Suppressor macrophage (primary cell): ENCODE results near the gene KCTD21.
"Not testable (repeated sequence)": the region's sequence is repeated elsewhere in the genome, so short reads cannot be mapped to it uniquely, and the experiment has no call there.

Source experiments
- DNase-seq, 4 experiments: peaks; one replicate each; pipeline ENCODE4 v3.0.0-alpha.2; 2020 to 2022

The KCTD21 gene

GRCh38 chr11:78200553-78200952, 12.1 kb upstream of the KCTD21 start:
- no peak for DNase-seq

DNA sequence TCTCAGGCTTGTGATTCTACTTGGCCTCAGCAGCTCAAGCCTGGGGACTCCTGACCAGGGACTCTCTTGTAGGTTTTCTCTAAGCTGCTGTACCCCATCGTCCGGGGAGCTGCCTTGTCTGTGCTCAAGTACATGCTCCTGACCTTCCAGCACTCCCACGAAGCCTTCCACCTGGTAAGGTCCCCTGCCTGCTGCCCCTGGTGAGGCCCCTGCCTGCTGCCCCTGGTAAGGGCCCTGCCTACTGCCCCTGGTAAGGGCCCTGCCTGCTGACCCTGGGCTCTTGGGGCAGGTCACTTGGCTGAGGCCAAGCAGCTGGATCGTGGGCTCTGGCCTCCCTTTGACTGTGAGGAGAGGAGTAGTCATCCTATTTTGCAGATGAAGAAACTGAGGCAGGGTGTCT, 11.6 kb upstream of the KCTD21 start:
- no peak for DNase-seq

DNA sequence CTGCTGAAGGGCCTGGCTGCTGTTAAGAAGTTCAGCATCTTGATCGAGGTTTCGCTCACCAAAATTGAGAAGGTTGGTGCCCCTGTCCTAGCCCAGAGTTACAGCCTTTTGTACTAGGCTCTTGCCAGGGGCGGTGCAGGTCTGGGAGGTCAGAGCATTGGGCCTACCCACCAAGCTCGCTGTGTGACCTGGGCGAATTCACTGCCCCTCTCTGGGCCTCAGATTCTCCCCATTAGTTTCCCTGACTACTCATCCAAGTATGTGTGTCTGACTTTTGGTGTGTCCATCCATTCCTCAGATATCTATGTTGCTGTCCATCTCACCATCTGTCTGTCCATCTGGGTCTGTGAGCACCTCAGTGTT, 11.2 kb upstream of the KCTD21 start:
- no peak for DNase-seq

- no peak for DNase-seq
Observed at GRCh38 chr11:78199015-78199652, 10.7 kb upstream of the KCTD21 start.

- DNase-seq, result no peak
Observed at GRCh38 chr11:78197816-78198215, 9.4 kb upstream of the KCTD21 start.

GRCh38 chr11:78196661-78197091, 8.2 kb upstream of the KCTD21 start:
- DNase-seq, result no peak

DNA sequence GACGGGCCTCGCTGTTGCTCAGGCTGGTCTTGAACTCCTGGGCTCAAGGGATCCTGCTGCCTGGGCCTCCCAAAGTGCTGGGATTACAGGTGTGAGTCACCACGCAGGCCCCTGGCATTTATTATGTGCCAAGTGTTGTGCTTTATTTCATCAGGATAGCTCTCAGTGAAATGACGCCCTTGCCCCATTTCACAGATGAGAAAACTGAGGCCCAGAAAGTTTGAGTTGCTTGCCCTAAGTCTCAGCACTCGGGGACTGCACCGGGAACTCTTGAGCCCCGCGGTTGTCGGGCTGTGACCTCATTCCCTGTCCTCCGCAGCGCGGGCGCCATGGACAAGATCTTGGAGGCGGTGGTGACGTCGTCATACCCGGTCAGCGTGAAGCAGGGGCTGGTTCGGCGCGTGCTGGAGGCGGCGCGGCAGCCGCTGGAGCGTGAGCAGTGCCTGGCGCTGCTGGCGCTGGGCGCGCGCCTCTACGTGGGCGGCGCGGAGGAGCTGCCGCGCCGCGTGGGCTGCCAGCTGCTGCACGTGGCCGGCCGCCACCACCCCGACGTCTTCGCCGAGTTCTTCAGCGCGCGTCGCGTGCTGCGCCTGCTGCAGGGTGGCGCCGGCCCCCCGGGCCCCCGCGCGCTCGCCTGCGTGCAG, 7.6 kb upstream of the KCTD21 start:
- DNase-seq, result peak in 3 of 4 experiments; percentile 14 to 24 (median 17)

GRCh38 chr11:78194490-78194889, 6.1 kb upstream of the KCTD21 start:
- no peak for DNase-seq

DNA sequence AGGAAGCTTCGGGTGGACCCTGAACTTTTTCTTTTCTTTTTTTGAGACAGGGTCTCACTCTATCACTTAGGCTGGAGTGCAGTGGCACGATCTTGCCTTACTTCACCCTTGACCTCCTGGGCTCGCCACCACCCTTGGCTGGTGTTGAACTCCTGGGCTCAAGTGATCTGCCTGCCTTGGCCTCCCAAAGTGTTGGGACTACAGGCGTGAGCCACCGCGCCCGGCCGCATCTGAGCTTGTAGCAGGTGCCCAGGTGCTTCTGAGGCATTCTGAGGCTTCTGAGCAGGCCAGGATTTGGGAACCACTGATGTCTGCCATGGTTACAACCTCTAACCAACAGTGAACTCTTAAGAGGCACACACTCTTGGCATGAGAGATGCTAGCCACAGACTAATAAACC, 5.4 kb upstream of the KCTD21 start:
- no peak for DNase-seq

DNA sequence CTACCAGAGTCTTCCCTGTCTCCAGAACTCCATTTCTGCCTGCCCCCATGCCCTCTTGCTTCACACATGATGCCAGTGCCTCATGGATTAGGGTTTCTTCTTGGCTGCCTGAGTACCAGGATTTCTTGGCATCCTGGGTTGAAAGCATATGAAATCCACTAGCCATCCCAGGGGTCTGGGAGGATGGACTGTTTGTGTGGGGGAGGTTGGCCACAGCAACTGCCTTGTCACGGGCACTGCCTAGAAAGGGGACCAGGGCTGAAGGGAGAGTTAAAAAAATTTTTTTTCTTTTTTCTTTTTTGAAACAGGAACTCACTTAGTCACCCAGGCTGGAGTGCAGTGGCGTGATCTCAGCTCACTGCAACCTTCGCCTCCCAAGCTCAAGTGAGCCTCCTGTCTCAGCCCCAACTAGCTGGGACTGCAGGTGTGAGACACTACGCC, 4.5 kb upstream of the KCTD21 start:
- DNase-seq, result peak; percentile 32 to 67 (median 64)

DNA sequence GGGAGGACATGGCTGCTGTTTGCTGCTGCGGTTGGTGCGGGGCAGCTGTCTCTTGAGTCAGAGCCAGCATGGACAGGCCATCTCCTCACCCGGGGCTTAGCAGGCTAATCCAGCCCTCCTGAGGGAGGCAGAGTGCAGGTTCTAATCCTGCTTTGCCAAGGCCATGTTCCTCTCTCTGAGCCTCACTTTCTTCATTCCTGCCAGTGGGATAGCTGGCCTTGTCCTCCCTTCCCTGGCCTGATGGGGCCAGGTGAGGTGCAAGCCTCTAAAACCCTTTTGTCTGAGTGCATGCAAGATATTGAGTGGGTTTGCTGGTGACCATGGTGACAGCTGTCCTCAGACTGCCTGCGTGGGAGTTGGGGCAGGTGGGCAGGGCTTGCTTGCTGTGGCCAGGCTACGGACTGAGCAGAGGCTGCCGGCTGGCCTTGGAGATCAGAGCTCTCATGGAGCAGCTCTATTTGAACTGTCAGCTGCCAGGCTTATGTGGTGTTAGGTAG, 3.8 kb upstream of the KCTD21 start:
- DNase-seq, result peak; percentile 43 to 80 (median 64)

DNA sequence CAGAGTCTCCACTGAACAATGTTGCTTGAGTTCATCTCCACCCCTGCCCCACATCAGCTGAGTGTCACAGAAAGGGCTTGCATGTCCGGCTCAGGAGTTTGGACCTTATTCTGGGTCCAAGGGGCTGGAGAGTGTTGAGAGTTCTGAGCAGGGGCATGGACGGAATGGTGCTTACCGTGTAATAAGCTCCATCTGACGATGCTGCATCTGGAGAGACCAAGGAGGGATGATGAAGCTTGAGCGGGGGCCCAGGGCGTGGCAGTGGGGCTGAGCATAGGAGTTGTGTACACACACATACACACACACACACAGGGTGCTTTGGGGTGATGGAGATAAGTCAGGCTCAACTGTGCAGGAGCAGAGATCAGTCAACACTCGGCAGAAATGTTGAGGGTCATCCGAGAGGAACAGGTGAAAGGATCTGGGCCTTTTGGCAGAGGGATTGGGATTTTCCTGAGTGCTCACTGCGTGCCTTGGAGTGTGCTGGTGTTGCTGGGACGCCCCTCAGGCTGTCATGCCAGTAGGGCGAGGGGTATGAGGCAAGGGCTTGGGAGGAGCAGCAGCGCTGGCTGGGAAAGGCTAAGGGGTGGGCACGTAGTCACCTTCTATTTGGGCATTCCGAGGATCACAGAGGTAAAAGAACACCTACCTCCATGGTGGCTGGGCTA, 2.6 kb upstream of the KCTD21 start:
- no peak for DNase-seq

DNA sequence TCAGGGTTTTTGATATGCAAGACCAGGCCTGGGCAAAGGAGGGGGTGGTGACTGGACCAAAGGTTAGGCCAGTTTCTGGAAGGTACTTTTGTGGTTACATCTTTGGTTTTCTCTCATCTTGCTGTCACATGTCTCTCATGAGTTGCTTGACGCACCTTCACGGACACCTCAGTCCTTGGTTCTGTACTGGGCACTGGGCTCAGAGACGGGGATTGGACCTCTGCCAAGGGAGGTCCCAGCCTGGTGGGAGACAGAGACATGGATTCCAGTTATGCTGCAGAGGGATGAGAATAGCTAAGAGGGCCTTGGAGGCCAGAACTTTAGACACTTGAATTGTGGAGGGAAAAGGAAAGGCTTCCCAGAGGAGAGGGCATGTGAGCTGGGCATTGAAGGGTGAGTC, 1.9 kb upstream of the KCTD21 start:
- no peak for DNase-seq

GRCh38 chr11:78189851-78190250, 1.4 kb upstream of the KCTD21 start:
- DNase-seq, result no peak

DNA sequence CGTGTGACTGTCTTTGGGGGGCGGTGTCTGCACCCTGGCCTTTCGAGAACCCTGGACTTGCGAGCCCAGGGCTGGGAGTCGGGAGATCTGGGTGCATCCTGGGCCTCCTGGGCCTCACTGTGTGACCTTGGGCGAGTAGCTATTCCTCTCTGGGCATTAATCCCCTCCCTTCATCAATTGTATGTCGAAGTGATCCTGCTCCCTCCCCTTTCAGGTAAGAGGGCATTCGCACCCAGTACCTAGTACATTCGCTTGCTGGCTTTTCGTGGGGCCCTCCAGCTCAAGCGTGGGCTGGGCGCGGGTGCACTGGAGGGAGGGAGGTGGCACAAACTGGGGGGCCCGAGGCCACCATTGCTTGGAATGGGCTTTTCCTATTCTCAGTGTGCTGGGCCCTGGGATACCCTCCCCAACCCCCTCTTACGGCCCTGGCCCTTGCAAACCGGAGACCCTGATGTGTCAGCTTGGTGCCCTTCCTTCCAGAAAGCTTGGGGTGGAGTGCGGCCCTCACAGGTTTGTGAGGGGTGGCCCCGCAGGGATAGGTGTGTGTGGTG, 823 bp upstream of the KCTD21 start:
- no peak for DNase-seq

DNA sequence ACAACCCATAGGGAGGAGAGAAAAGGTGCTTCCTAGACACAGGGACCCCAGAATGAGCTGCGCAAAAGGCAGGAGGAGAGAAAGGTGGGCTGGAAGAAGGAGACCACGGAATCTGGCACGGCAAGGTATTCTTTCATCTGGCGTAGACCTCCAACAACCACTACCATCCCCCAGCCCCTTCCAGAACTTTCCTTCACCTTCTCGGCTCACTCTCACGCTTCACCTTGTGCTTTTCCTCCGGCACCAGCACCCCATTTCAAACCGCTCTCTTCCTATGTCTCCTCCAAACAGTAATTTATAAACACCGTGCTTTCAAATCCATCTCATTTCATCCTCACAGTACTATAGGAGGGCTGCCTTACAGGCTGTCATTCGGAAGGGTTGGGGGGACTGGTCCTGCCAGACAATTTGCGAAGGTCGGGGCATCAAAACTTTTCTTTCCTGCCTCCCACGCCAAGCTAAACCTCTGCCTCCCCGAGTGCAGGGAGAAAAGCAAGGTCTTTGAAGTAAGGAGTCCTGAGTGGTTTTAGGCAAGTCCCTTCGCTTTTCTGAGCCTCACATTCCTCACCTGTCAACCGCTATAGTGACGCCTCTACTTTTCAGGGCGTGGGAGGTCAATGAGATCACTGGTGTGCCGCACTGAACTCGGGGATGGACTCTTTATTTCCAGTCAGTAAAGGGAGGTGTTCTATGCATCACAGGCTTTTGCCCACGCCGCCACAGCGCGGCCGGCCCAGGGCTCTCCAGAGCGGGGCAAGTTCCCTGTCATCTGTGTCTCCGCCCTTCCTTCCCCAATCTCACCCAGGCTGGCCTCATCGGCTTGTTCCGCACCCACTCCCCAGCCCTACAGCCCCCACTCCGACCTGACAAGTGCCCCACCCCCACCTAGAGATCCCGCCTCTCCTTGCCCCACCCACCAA, 800 bp downstream of the KCTD21 start:
- peak in 3 of 4 experiments; percentile 89 to 94 (median 93) for DNase-seq

GRCh38 chr11:78181185-78181584, 7.2 kb downstream of the KCTD21 start:
- DNase-seq, result peak in 3 of 4 experiments; percentile 38 to 71 (median 63)

DNA sequence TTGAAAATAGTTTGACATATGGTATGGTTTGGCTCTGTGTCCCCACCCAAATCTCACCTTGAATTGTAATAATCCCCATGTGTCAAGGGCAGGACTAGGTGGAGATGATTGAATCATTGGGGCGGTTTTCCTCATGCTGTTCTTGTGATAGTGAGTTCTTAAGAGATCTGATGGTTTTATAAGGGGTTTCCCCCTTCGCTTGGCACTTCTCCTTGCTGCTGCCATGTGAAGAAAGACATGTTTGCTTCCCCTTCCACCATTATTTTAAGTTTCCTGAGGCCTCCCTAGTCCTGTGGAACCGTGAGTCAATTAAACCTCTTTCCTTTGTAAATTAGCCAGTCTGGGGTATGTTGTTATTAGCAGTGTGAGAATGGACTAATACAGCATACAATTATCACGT, 7.7 kb downstream of the KCTD21 start:
- peak; percentile 25 to 63 (median 33) for DNase-seq

- no peak for DNase-seq
Observed at GRCh38 chr11:78179459-78180071, 8.9 kb downstream of the KCTD21 start.

- DNase-seq, result no peak
Observed at GRCh38 chr11:78177216-78177615, 11.2 kb downstream of the KCTD21 start.

DNA sequence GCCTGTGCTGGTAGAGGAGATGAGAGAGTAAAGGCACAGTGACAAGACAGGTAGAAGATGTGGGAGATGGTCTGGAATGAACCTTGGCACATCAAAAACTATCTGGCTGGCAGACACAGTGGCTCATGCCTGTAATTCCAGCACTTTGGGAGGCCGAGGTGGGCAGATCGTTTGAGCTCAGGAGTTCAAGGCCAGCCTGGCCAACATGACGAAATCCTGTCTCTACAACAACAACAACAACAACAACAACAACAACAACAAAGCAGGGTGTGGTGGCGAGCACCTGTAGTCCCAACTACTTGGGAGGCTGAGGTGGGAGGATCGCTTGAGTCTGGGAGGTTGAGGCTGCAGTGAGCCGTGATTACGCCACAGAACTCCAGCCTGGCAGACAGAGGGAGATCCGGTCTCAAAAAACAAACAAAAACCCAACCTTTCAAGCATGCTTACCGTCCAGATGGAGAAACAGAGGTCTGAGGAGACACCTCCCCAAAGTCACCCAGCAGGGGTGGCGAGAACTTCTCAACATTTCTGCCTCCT, 11.8 kb downstream of the KCTD21 start:
- DNase-seq, result no peak

GRCh38 chr11:78175862-78176261, 12.6 kb downstream of the KCTD21 start:
- not testable (repeated sequence) for DNase-seq
